HepG2 (cell line): ENCODE results near the gene HOXA13. TPM values are rescaled to one million over a fixed set of nuclear protein-coding genes. Genes with fewer than 3 reads are reported as not detected.

ENCODE experiments used
- ATAC-seq: fragments of 200-7000 bp; cut with Tn5 transposase; 3 replicates; pipeline ENCODE4 v1.9.1; 2020; ENCODE audit warnings: mild to moderate bottlenecking, moderate library complexity
- BruUV-seq: library from RNA; stranded (reverse); fragments of 400-500 nt; replicated peaks from 2 replicates; lab custom pipeline; 2021; lab: Mats Ljungman, UMichigan
- CTCF ChIA-PET: fragments of 300-600 bp; formaldehyde crosslinking; extraction: SDS; loops from one replicate; lab custom pipeline; 2021; ENCODE audit warnings: low total read pairs, inconsistent platforms, low intra/inter-chr PET ratio; lab: Yijun Ruan, JAX
- POLR2A ChIA-PET: fragments of 350-600 bp; sonication (Branson Sonifier 250); formaldehyde crosslinking; loops from one replicate; lab custom pipeline; 2020; ENCODE audit warnings: antibody characterized with exemption, inconsistent platforms; lab: Yijun Ruan, JAX
- DNase-seq: peaks from one replicate; pipeline ENCODE4 v3.0.0-alpha.2; 2015; ENCODE audit warnings: low spot score
- FAIRE-seq: peaks from 3 replicates; lab custom pipeline; 2011; peaks lifted over from hg19 to GRCh38; lab: Jason Lieb, UNC
- H2AFZ ChIP-seq: one replicate; pipeline ENCODE4 v1.6.1; 2011; ENCODE audit warnings: low read length, inconsistent platforms
- H3K27ac ChIP-seq: fragments of 300-600 bp; 3 replicates; pipeline ENCODE4 v1.8.0; 2011; ENCODE audit warnings: mixed run types, mild to moderate bottlenecking, mixed read lengths, low read length, inconsistent platforms; ENCODE audit not compliant: insufficient read depth; ENCODE audit errors: extremely low read length
- H3K27me3 ChIP-seq, 2 experiments: fragments of 200-600 bp in 1 of 2; 2 replicates in 1 of 2; 3 replicates in 1 of 2; pipeline versions ENCODE4 v1.6.0 to v1.8.0; 2011; ENCODE audit warnings: low read length in 2 of 2, mild to moderate bottlenecking in 2 of 2, moderate library complexity in 2 of 2, inconsistent platforms in 1 of 2; ENCODE audit not compliant: insufficient read depth in 2 of 2, control insufficient read depth in 1 of 2
- H3K36me3 ChIP-seq, 2 experiments: fragments of 200-600 bp in 1 of 2; replicated peaks in 1 of 2; 2 replicates in 1 of 2; 3 replicates in 1 of 2; pipeline versions ENCODE4 v1.5.1 to v1.8.0; 2011; ENCODE audit warnings: low read length in 2 of 2, inconsistent platforms in 1 of 2; ENCODE audit not compliant: insufficient read depth in 2 of 2, control insufficient read depth in 1 of 2
- H3K4me1 ChIP-seq: 2 replicates; pipeline ENCODE4 v1.5.1; 2012; ENCODE audit warnings: low read length, inconsistent platforms; ENCODE audit not compliant: insufficient read depth
- H3K4me2 ChIP-seq: 2 replicates; pipeline ENCODE4 v1.6.0; 2011; ENCODE audit warnings: low read depth, low read length, inconsistent platforms
- H3K4me3 ChIP-seq, 3 experiments: fragments of 200-600 bp in 1 of 3; sonication (generic), shearing (Covaris generic) in 1 of 3; replicated peaks in 1 of 3; 2 replicates each; pipeline ENCODE4 v1.5.1; 2011 to 2016; ENCODE audit warnings: low read length in 3 of 3, inconsistent platforms in 2 of 3, low read depth in 2 of 3, mild to moderate bottlenecking in 2 of 3, control low read depth in 1 of 3, mixed read lengths in 1 of 3; ENCODE audit not compliant: insufficient read depth in 1 of 3
- H3K79me2 ChIP-seq: one replicate; pipeline ENCODE4 v1.6.1; 2011; ENCODE audit warnings: low read length, inconsistent platforms; ENCODE audit not compliant: insufficient read depth
- H3K9ac ChIP-seq: 2 replicates; pipeline ENCODE4 v1.6.0; 2011; ENCODE audit warnings: mild to moderate bottlenecking, low read depth, low read length, inconsistent platforms; ENCODE audit not compliant: insufficient read depth
- H3K9me3 ChIP-seq: 2 replicates; pipeline ENCODE4 v1.5.1; 2012; ENCODE audit warnings: mild to moderate bottlenecking, low read length
- H4K20me1 ChIP-seq: 2 replicates; pipeline ENCODE4 v1.6.0; 2011; ENCODE audit warnings: inconsistent platforms, mild to moderate bottlenecking, low read length, moderate library complexity; ENCODE audit not compliant: insufficient read depth
- DPF2 ChIP-seq: sonication (generic); formaldehyde crosslinking; IDR thresholded peaks from 2 replicates; pipeline ENCODE4 v1.4.0; 2020; ENCODE audit warnings: mild to moderate bottlenecking, low read depth, missing genetic modification reagents, borderline replicate concordance
- FOXA1 ChIP-seq, 2 experiments: fragments of 450-650 bp in 1 of 2; sonication (generic) in 1 of 2; formaldehyde crosslinking in 1 of 2; IDR thresholded peaks; 2 replicates each; pipeline versions ENCODE4 v1.4.0 to v1.6.1; 2016 to 2020; ENCODE audit warnings: missing genetic modification reagents in 1 of 2
- ZBTB39 ChIP-seq: sonication (generic); formaldehyde crosslinking; IDR thresholded peaks from 2 replicates; pipeline ENCODE4 v1.5.0; 2020; ENCODE audit warnings: missing genetic modification reagents
- ZKSCAN1 ChIP-seq: fragments of 150-350 bp; IDR thresholded peaks from 2 replicates; pipeline ENCODE4 v1.6.1; 2014; ENCODE audit warnings: low read length
- ZSCAN31 ChIP-seq: sonication (generic); formaldehyde crosslinking; IDR thresholded peaks from 2 replicates; pipeline ENCODE4 v1.5.0; 2020; ENCODE audit warnings: low read depth, mild to moderate bottlenecking, missing genetic modification reagents
- WGBS: methylation state at CpG from one replicate; pipeline ENCODE4 v1.1.6; 2017; ENCODE audit warnings: low lambda C conversion rate; 5-methylcytosine and 5-hydroxymethylcytosine counted together
- in situ Hi-C: cut with HindIII; loops from 2 replicates; pipeline ENCODE4 v1.10.0; 2017; ENCODE audit warnings: low pct_unique_long_range_greater_than_20kb; ENCODE audit not compliant: extremely low pct_ligation_motif_present
- intact Hi-C: fragments of 100-400 bp; cut with micrococcal nuclease; formaldehyde crosslinking; loops from one replicate; pipeline ENCODE4 v1.10.0; 2022; ENCODE audit not compliant: unreplicated experiment
- polyA plus RNA-seq, 8 experiments: library from polyadenylated mRNA; depleted of rRNA in 3 of 8; stranded (reverse) in 7 of 8; unstranded in 1 of 8; fragments of >200 nt; fragmentation: Illumina TruSeq in 4 of 8; extraction: Trizol in 4 of 8; gene quantifications; 2 replicates each; pipeline versions ENCODE4 v1.2.1 to v1.2.3, GENCODE V29; 2011 to 2016; ENCODE audit warnings: low read depth in 4 of 8, missing spikeins in 1 of 8, mixed read lengths in 1 of 8; ENCODE audit not compliant: insufficient read depth in 1 of 8
- total RNA-seq, 5 experiments: library from RNA; depleted of rRNA; stranded (reverse); fragments of >200 nt; fragmentation: Illumina TruSeq; extraction: Trizol; gene quantifications; 2 replicates each; pipeline ENCODE4 v1.2.3, GENCODE V29; 2016; ENCODE audit warnings: low read depth in 1 of 5

The HOXA13 gene
- total and polyA plus RNA-seq, 2 of the 13 experiments (the other 11 are each of a cell fraction or from before 2014, with no cell fraction given): 0.01 to 0.04 TPM

- WGBS: 63% methylated on average over 4 of the region's 4 CpGs
- H3K4me1 ChIP-seq: no peaks in the 10 kb centered on the region
- H4K20me1 ChIP-seq: no peaks in the 10 kb centered on the region
- H3K4me2 ChIP-seq: no peak overlapping the region
- ChIA-PET POLR2A (no interaction called here), CTCF (no interaction called here)
- H3K79me2 ChIP-seq: no peaks in the 10 kb centered on the region
- TF ChIP-seq DPF2 (CRISPR knock-in tag): no peak
- no peak for TF ChIP-seq FOXA1 (IDR thresholded peaks at IDR 0.05)
- TF ChIP-seq FOXA1 (CRISPR knock-in tag; IDR thresholded peaks at IDR 0.05): no peak
- no peak for TF ChIP-seq ZBTB39 (CRISPR knock-in tag)
- TF ChIP-seq ZSCAN31 (CRISPR knock-in tag): no peak
- no peak for TF ChIP-seq ZKSCAN1
- FAIRE-seq (no peak), ATAC-seq (no peak), DNase-seq (no peak)
- H3K9me3 ChIP-seq: no peaks in the 10 kb centered on the region
- H3K4me3 ChIP-seq: no peak overlapping the region
- in situ Hi-C loops: no loop called here
- no peak overlapping the region for H3K9ac ChIP-seq
- intact Hi-C loops: no loop called here
- BruUV-seq: no TSS peak
- no peaks in the 10 kb centered on the region for H3K36me3 ChIP-seq
- peaks cover 0 to 16% of the 10 kb centered on the region in 2 experiments; a peak in 2 of 5 replicates for H3K27me3 ChIP-seq
- no peak overlapping the region for H2AFZ ChIP-seq
- H3K27ac ChIP-seq: no peak overlapping the region
Observed at GRCh38 chr7:27229448-27229847, 29.6 kb upstream of the HOXA13 start.
